Spleen (tissue), 7 donors: ENCODE data around the gene RBM7.

Source experiments
- CTCF ChIP-seq, 11 experiments: fragments of 200-600 bp in 7 of 11; fragments of 450-650 bp in 4 of 11; sonication (generic) in 4 of 11; IDR thresholded peaks in 8 of 11; conservative IDR thresholded peaks in 3 of 11; 1 replicate in 7 of 11; 2 replicates in 4 of 11; pipeline versions ENCODE4 v1.4.0 to v1.8.0; 2016 to 2021; ENCODE audit warnings: antibody characterized with exemption in 11 of 11, inconsistent platforms in 4 of 11, mild to moderate bottlenecking in 1 of 11
- POLR2A ChIP-seq, 3 donors: fragments of 450-650 bp; IDR thresholded peaks; one replicate each; pipeline ENCODE4 v1.5.1; 2017; ENCODE audit warnings: antibody characterized with exemption in 3 of 3, mild to moderate bottlenecking in 1 of 3
- POLR2AphosphoS5 ChIP-seq, 3 donors: sonication (generic); formaldehyde crosslinking; IDR thresholded peaks; one replicate each; pipeline ENCODE4 v1.5.1; 2017; ENCODE audit warnings: antibody characterized with exemption in 3 of 3
- donor health status: DM: no; HTN: no; CAD: no; lungs with moderate emphysema.
- donor health status: DM: no; HTN: no; CAD: no.
- donor health status: DM: no; HTN: no; CAD: no.

- TF ChIP-seq CTCF (IDR thresholded peaks at IDR 0.05 in 8 of 11, conservative IDR thresholded peaks at IDR 0.05 in 3 of 11), result no peak
- no peak for TF ChIP-seq POLR2AphosphoS5 (IDR thresholded peaks at IDR 0.05)
- no peak for TF ChIP-seq POLR2A (IDR thresholded peaks at IDR 0.05)
Observed at GRCh38 chr11:114430290-114430689, 29.8 kb downstream of the RBM7 start.
